PC-3 (cell line): ENCODE measurements around the gene ACBD6. TPM values are rescaled to one million over a fixed set of nuclear protein-coding genes. Genes with fewer than 3 reads are reported as not detected.

ENCODE experiments used
- ATAC-seq: fragments of 200-7000 bp; cut with Tn5 transposase; 2 replicates; pipeline ENCODE4 v1.9.1; 2020; ENCODE audit warnings: mild to moderate bottlenecking, moderate library complexity
- BruUV-seq: library from RNA; stranded (reverse); fragments of 400-500 nt; replicated peaks from 2 replicates; lab custom pipeline; 2021; lab: Mats Ljungman, UMichigan
- CTCF ChIA-PET: fragments of 300-600 bp; sonication (Branson Sonifier 250); formaldehyde crosslinking; loops from one replicate; lab custom pipeline; 2022; ENCODE audit warnings: antibody characterized with exemption; lab: Charles Lee
- POLR2A ChIA-PET: fragments of 300-600 bp; sonication (Branson Sonifier 250); formaldehyde crosslinking; loops from one replicate; lab custom pipeline; 2022; ENCODE audit warnings: antibody characterized with exemption; ENCODE audit not compliant: unreplicated experiment; lab: Charles Lee
- DNase-seq: peaks from one replicate; pipeline ENCODE4 v3.0.0-alpha.2; 2015
- H2AFZ ChIP-seq: fragments of 300-600 bp; sonication (generic); 2 replicates; pipeline ENCODE4 v1.6.0; 2016; ENCODE audit warnings: antibody characterized with exemption, low read length
- H3F3A ChIP-seq: fragments of 300-600 bp; sonication (generic); one replicate; pipeline ENCODE4 v1.6.0; 2017; ENCODE audit warnings: antibody characterized with exemption, low read length, control low read depth, mild to moderate bottlenecking; ENCODE audit not compliant: unreplicated experiment
- H3K27ac ChIP-seq: fragments of 300-600 bp; sonication (generic); 2 replicates; pipeline ENCODE4 v1.5.1; 2016; ENCODE audit warnings: mild to moderate bottlenecking, low read length
- H3K27me3 ChIP-seq: fragments of 300-600 bp; sonication (generic); 2 replicates; pipeline ENCODE4 v1.6.1; 2016; ENCODE audit warnings: low read length, mixed read lengths
- H3K36me3 ChIP-seq: fragments of 300-600 bp; sonication (generic); 2 replicates; pipeline ENCODE4 v1.6.1; 2016; ENCODE audit warnings: low read depth, mixed run types, low read length, mixed read lengths
- H3K4me1 ChIP-seq: fragments of 300-600 bp; sonication (generic); 2 replicates; pipeline ENCODE4 v1.5.1; 2016; ENCODE audit warnings: low read length; ENCODE audit not compliant: insufficient read depth
- H3K4me2 ChIP-seq: fragments of 300-600 bp; sonication (generic); 2 replicates; pipeline ENCODE4 v1.6.0; 2016; ENCODE audit warnings: low read length
- H3K4me3 ChIP-seq: fragments of 300-600 bp; sonication (generic); 2 replicates; pipeline ENCODE4 v1.5.1; 2016; ENCODE audit warnings: mild to moderate bottlenecking, low read length, mixed read lengths
- H3K79me2 ChIP-seq: fragments of 300-600 bp; sonication (generic); 2 replicates; pipeline ENCODE4 v1.6.1; 2017; ENCODE audit warnings: low read length, mixed read lengths
- H3K9ac ChIP-seq: fragments of 300-600 bp; sonication (generic); 2 replicates; pipeline ENCODE4 v1.6.0; 2016; ENCODE audit warnings: mild to moderate bottlenecking, low read length
- H3K9me2 ChIP-seq: fragments of 300-600 bp; sonication (generic); replicated peaks from 2 replicates; pipeline ENCODE4 v1.6.1; 2016; ENCODE audit warnings: mixed run types, low read length, mixed read lengths
- H3K9me3 ChIP-seq: fragments of 300-600 bp; sonication (generic); 2 replicates; pipeline ENCODE4 v1.6.1; 2016; ENCODE audit warnings: low read length, mixed read lengths
- H4K20me1 ChIP-seq: fragments of 300-600 bp; sonication (generic); 2 replicates; pipeline ENCODE4 v1.6.1; 2016; ENCODE audit warnings: low read length, mixed read lengths
- EZH2 ChIP-seq: fragments of 300-600 bp; sonication (generic); IDR thresholded peaks from one replicate; pipeline ENCODE4 v1.6.1; 2017; ENCODE audit warnings: antibody characterized with exemption, mild to moderate bottlenecking, low read length; ENCODE audit not compliant: unreplicated experiment
- EZH2phosphoT487 ChIP-seq: fragments of 300-600 bp; sonication (generic); IDR thresholded peaks from 2 replicates; pipeline ENCODE4 v1.6.1; 2018; ENCODE audit warnings: mild to moderate bottlenecking, antibody characterized with exemption, low read length, borderline replicate concordance
- intact Hi-C: fragments of 100-400 bp; cut with micrococcal nuclease; formaldehyde crosslinking; loops from 2 replicates; pipeline ENCODE4 v1.9.0; 2023
- total RNA-seq: library from RNA; depleted of rRNA; stranded (reverse); fragments of >200 nt; gene quantifications from 2 replicates; pipeline ENCODE4 v1.2.3, GENCODE V29; 2014
- TF ChIP-seq, protein P1 (sequence below): fragments of 300-600 bp; sonication (generic); conservative IDR thresholded peaks from 2 replicates; pipeline ENCODE4 v1.5.1; 2017; ENCODE audit warnings: antibody characterized with exemption, low read depth, mild to moderate bottlenecking, low read length

The ACBD6 gene
- total RNA-seq, 1 experiment from 2014 or later: 43.3 TPM

- Histone ChIP-seq H3K4me1 (peaks cover 6% of the 10 kb centered on the region), H4K20me1 (no peaks in the 10 kb centered on the region), H3K36me3 (no peaks in the 10 kb centered on the region), H3K9me3 (no peaks in the 10 kb centered on the region), H3K9me2 (no peaks in the 10 kb centered on the region), H3K27ac (no peak overlapping the region), H3K27me3 (no peaks in the 10 kb centered on the region), H3K79me2 (no peaks in the 10 kb centered on the region), H2AFZ (no peak overlapping the region), H3F3A (no peaks in the 10 kb centered on the region), H3K9ac (no peak overlapping the region), H3K4me2 (no peak overlapping the region), H3K4me3 (no peak overlapping the region)
- DNase-seq (no peak), ATAC-seq (no peak)
- CTCF ChIA-PET: no interaction called here
- TF ChIP-seq EZH2: no peak
- TF ChIP-seq EZH2phosphoT487: no peak
- TF ChIP-seq, protein P1, sequence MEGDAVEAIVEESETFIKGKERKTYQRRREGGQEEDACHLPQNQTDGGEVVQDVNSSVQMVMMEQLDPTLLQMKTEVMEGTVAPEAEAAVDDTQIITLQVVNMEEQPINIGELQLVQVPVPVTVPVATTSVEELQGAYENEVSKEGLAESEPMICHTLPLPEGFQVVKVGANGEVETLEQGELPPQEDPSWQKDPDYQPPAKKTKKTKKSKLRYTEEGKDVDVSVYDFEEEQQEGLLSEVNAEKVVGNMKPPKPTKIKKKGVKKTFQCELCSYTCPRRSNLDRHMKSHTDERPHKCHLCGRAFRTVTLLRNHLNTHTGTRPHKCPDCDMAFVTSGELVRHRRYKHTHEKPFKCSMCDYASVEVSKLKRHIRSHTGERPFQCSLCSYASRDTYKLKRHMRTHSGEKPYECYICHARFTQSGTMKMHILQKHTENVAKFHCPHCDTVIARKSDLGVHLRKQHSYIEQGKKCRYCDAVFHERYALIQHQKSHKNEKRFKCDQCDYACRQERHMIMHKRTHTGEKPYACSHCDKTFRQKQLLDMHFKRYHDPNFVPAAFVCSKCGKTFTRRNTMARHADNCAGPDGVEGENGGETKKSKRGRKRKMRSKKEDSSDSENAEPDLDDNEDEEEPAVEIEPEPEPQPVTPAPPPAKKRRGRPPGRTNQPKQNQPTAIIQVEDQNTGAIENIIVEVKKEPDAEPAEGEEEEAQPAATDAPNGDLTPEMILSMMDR: no peak
- intact Hi-C loops: no loop called here
- no TSS peak for BruUV-seq
- POLR2A ChIA-PET: no interaction called here
These were observed 132.2 kb downstream of the ACBD6 start for GRCh38 chr1:180370188-180370587.

DNA sequence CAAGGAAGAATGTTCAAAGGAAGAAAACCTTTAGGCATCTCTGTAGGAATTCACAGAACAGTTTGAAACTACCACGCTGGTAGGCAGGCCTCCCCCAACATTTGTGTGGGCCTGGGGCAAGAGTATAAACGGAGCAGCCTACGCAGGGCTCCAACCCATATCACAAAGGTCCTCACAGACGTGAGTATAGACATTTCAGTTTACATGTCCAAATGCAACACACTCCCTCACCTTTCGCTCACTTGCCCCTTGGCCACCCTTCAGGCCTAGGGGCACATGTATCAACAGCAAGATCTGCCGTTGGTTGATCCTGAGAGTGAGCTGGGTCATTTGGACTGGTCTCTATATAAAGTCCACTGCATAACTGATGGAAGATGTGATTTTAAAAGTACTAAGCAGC is 133.3 kb downstream of the ACBD6 start:
- no peak for ATAC-seq
- intact Hi-C loops: loop anchor here (5.0 kb wide), 1 partner anchor 92 kb away; no protein-coding TSS in a partner anchor

More for the DNA sequence above, 133.3 kb downstream of the ACBD6 start:
- no peaks in the 10 kb centered on the region for H3K9me2 ChIP-seq
- H3K4me3 ChIP-seq: no peak overlapping the region
- H3K36me3 ChIP-seq: no peaks in the 10 kb centered on the region
- BruUV-seq: no TSS peak
- H3K79me2 ChIP-seq: no peaks in the 10 kb centered on the region
- POLR2A ChIA-PET: no interaction called here
- TF ChIP-seq EZH2phosphoT487 (no peak), EZH2 (no peak)
- TF ChIP-seq, protein P1: no peak
- H3K27me3 ChIP-seq: no peaks in the 10 kb centered on the region
- DNase-seq: no peak
- peaks cover 6% of the 10 kb centered on the region for H3K4me1 ChIP-seq
- no peak overlapping the region for H2AFZ ChIP-seq
- no peak overlapping the region for H3K4me2 ChIP-seq
- no peak overlapping the region for H3K9ac ChIP-seq
- H3K27ac ChIP-seq: no peak overlapping the region
- H3K9me3 ChIP-seq: no peaks in the 10 kb centered on the region
- no peaks in the 10 kb centered on the region for H4K20me1 ChIP-seq
- H3F3A ChIP-seq: no peaks in the 10 kb centered on the region
- CTCF ChIA-PET: no interaction called here
